ENCODE results near the gene KRTAP4-6.
"Not testable (repeated sequence)": the region's sequence is repeated elsewhere in the genome, so short reads cannot be mapped to it uniquely, and the experiment has no call there.

The KRTAP4-6 gene

DNA sequence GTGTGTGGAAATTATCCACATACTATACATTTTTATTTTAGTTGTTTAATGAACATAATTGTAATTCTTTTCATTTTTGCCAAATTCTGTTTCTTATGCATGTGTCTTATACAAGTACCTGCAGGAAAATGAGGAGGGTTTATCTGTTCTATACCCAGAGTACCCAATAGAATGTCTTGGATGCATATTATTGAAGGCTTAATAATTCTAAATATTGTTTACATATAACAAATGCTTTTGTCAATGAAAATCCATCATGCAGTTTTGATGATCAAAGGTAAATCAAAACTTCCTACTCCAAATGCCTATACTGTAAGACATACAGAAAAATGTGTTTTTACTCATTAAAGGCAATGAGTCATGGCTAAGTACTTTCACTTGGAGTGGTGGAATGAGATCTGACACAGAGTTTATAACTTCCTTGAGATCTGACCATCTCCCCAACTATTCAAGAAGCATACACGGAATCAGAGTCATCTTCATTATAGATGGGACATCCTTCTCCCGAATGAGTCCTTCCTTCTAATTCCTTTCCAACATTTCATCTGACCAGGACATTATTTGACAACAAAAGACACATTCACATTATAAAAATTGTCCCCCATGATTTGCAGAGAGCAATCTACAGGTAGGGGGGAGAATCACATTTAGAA is 35.8 kb downstream of the KRTAP4-6 start:
- FAIRE-seq = peak; percentile 95

GRCh38 chr17:41103896-41104295 is 36.4 kb downstream of the KRTAP4-6 start:
- no peak for FAIRE-seq

- no peak for FAIRE-seq
Measured at GRCh38 chr17:41101586-41102259, 38.6 kb downstream of the KRTAP4-6 start, which contains the start of gene KRTAP4-16. Gene KRTAP4-16, minus strand, starts transcription at chr17:41102209. Its CDS starts 0 bp downstream, at chr17:41102209.

DNA sequence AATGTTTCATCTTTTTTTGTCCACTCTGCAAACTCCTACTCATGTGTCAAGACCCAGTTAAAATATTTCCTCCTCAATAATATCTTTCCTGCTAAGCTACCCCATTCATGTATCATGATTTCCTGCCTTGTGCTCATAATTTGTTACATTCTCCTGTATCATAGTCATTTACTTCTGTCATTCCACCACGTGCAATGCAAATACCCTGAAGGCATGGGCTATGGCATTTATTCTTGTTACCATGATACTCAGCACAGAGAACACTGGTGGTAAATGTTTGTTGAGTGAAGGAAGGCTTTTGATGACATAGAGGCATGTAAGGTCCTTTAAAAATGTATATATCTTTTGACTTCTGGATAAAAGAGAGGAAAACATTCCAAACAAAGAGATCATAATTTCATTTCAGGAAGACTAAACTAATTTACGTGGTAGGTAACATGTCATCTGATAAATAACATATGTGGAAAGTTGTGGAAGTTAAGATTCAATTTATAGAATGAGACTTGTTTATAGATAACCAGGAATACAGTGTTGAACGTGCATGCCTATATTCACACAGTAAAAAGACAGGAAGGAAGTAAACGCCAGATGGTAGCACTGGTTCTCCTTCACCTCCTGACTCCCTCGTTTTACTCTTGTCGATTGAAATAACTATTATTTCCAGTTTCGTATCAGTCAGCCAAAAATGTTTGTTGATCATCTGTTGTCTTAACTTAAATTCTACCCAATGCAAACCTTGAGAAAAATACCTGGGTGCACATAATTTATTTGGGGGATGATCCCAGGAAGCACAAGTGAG is 40.5 kb downstream of the KRTAP4-6 start:
- FAIRE-seq = not testable (repeated sequence)

DNA sequence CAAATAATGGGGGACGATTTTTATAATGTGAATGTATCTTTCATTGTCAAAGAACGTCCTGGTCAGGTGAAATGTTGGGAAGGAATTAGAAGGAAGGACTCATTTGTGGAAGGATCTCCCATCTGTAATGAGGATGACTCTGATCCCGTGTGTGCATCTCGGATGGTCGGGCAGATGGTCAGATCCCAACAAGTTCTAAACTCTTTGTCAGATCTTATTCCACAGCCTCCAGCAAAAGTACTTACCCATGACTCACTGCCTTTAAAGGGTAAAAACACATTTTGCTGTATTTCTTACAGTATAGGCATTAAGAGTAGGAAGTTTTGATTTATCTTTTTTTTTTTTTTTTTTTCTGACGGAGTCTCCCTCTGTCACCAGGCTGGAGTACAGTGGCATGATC is 41.9 kb downstream of the KRTAP4-6 start:
- no peak for FAIRE-seq

GRCh38 chr17:41098042-41098441 is 42.3 kb downstream of the KRTAP4-6 start, which contains the start of gene KRTAP4-8:
Gene KRTAP4-8, minus strand, starts transcription at chr17:41098142. Its CDS starts 58 bp downstream, at chr17:41098084.
- FAIRE-seq = peak; percentile 36

DNA sequence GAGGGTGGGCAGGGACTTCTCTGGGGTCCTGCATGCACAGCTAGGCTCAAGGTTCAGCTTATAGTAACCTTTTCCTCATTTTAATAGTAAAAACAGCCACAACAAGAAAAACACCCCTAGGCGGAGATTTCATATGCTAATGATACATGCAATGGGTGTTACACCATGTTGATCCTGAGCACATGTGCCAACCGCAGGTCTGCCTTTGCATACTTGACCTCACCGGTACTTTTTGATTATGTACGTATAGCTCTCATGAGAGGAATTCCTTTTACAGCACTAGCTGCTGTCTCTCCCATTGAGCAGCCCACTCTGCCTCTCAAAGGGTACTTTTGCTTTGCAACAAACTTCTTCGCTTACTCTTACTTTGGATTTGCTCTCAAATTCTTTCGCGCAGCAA is 44.3 kb downstream of the KRTAP4-6 start:
- FAIRE-seq = no peak

Measured in G401.6 (cell line).